GM12878 (cell line): ENCODE data around the gene IL1RAPL1. TPM values are rescaled to one million over a fixed set of nuclear protein-coding genes. Genes with fewer than 3 reads are reported as not detected.

ENCODE experiments used
- ATAC-seq: fragments of 200-7000 bp; cut with Tn5 transposase; 3 replicates; pipeline ENCODE4 v1.9.1; 2020; ENCODE audit warnings: mild to moderate bottlenecking, moderate library complexity
- BruUV-seq: library from RNA; stranded (reverse); fragments of 400-500 nt; replicated peaks from 2 replicates; lab custom pipeline; 2021; lab: Mats Ljungman, UMichigan
- CTCF ChIA-PET: fragments of 300-600 bp; sonication (Branson Sonifier 250); formaldehyde crosslinking; extraction: SDS; loops from one replicate; lab custom pipeline; 2021; ENCODE audit warnings: inconsistent platforms; lab: Yijun Ruan, JAX
- POLR2A ChIA-PET: fragments of 350-600 bp; formaldehyde crosslinking; extraction: SDS; loops from one replicate; lab custom pipeline; 2021; ENCODE audit warnings: inconsistent platforms; lab: Charles Lee
- RAD21 ChIA-PET: fragments of 300-600 bp; sonication (Branson Sonifier 250); formaldehyde crosslinking; loops from one replicate; lab custom pipeline; 2023; ENCODE audit warnings: antibody characterized with exemption; ENCODE audit not compliant: unreplicated experiment; lab: Charles Lee
- SMC1A ChIA-PET: fragments of 300-600 bp; sonication (Branson Sonifier 250); formaldehyde crosslinking; loops from one replicate; lab custom pipeline; 2023; ENCODE audit not compliant: unreplicated experiment, uncharacterized antibody; lab: Charles Lee
- DNase-seq: peaks from one replicate; pipeline ENCODE4 v3.0.0-alpha.2; 2011; ENCODE audit warnings: low read depth, low spot score
- FAIRE-seq: peaks from 3 replicates; lab custom pipeline; 2011; peaks lifted over from hg19 to GRCh38; lab: Jason Lieb, UNC
- H2AFZ ChIP-seq: 2 replicates; pipeline ENCODE4 v1.6.0; 2011; ENCODE audit warnings: low read depth, low read length, control low read depth; ENCODE audit not compliant: control insufficient read depth
- H3K27ac ChIP-seq: 2 replicates; pipeline ENCODE4 v1.5.1; 2011; ENCODE audit warnings: control low read depth; ENCODE audit not compliant: control insufficient read depth, insufficient read depth
- H3K27me3 ChIP-seq, 2 experiments: replicated peaks in 1 of 2; 2 replicates each; pipeline versions ENCODE4 v1.6.0 to v1.6.1; 2011; ENCODE audit warnings: low read length in 1 of 2; ENCODE audit not compliant: control insufficient read depth in 2 of 2, insufficient read depth in 2 of 2
- H3K36me3 ChIP-seq, 2 experiments: 2 replicates each; pipeline ENCODE4 v1.5.1; 2011; ENCODE audit warnings: low read length in 1 of 2; ENCODE audit not compliant: control insufficient read depth in 2 of 2, insufficient read depth in 2 of 2
- H3K4me1 ChIP-seq: 2 replicates; pipeline ENCODE4 v1.6.1; 2011; ENCODE audit warnings: mild to moderate bottlenecking, low read length, moderate library complexity, mixed read lengths; ENCODE audit not compliant: control insufficient read depth, insufficient read depth
- H3K4me2 ChIP-seq: 2 replicates; pipeline ENCODE4 v1.6.0; 2011; ENCODE audit warnings: control low read depth; ENCODE audit not compliant: control insufficient read depth, insufficient read depth
- H3K4me3 ChIP-seq: fragments of 200-600 bp; sonication (generic); 2 replicates; pipeline ENCODE4 v1.5.1; 2016
- H3K79me2 ChIP-seq: 2 replicates; pipeline ENCODE4 v1.6.0; 2011; ENCODE audit warnings: low read length; ENCODE audit not compliant: control insufficient read depth, insufficient read depth
- H3K9ac ChIP-seq: 2 replicates; pipeline ENCODE4 v1.8.0; 2011; ENCODE audit warnings: low read length, control low read depth, mixed read lengths; ENCODE audit not compliant: control insufficient read depth, insufficient read depth
- H3K9me3 ChIP-seq: replicated peaks from 3 replicates; pipeline ENCODE4 v1.5.1; 2011; ENCODE audit warnings: mild to moderate bottlenecking, low read length; ENCODE audit not compliant: control insufficient read depth, insufficient read depth
- H4K20me1 ChIP-seq: 2 replicates; pipeline ENCODE4 v1.6.0; 2011; ENCODE audit not compliant: control insufficient read depth, insufficient read depth
- CHD4 ChIP-seq: fragments of 200-600 bp; sonication (generic); IDR thresholded peaks from 2 replicates; pipeline ENCODE4 v1.6.1; 2016; ENCODE audit warnings: mild to moderate bottlenecking
- ETV6 ChIP-seq, 2 experiments: fragments of 450-650 bp in 1 of 2; IDR thresholded peaks in 1 of 2; conservative IDR thresholded peaks in 1 of 2; 2 replicates each; pipeline ENCODE4 v1.6.1; 2014; ENCODE audit warnings: antibody characterized with exemption in 1 of 2, borderline replicate concordance in 1 of 2, low read depth in 1 of 2, mild to moderate bottlenecking in 1 of 2, moderate library complexity in 1 of 2
- FOS ChIP-seq: IDR thresholded peaks from 3 replicates; pipeline ENCODE4 v1.6.1; 2011; ENCODE audit warnings: borderline replicate concordance; ENCODE audit not compliant: insufficient read length; ENCODE audit errors: extremely low read depth
- KLF5 ChIP-seq: fragments of 450-650 bp; IDR thresholded peaks from 2 replicates; pipeline ENCODE4 v1.6.1; 2014; ENCODE audit warnings: mild to moderate bottlenecking; ENCODE audit not compliant: partially characterized antibody
- MEF2A ChIP-seq: IDR thresholded peaks from 2 replicates; pipeline ENCODE4 v1.6.1; 2011; ENCODE audit warnings: low read depth, mild to moderate bottlenecking, low read length, moderate library complexity; ENCODE audit not compliant: insufficient read depth
- MYC ChIP-seq: IDR thresholded peaks from 2 replicates; pipeline ENCODE4 v1.6.1; 2011; ENCODE audit warnings: mild to moderate bottlenecking, low read length, moderate library complexity, inconsistent platforms; ENCODE audit not compliant: insufficient read depth, insufficient replicate concordance, insufficient read length, severe bottlenecking
- NBN ChIP-seq: fragments of 450-650 bp; IDR thresholded peaks from 2 replicates; pipeline ENCODE4 v1.6.1; 2016
- NR2C1 ChIP-seq: fragments of 450-650 bp; IDR thresholded peaks from 2 replicates; pipeline ENCODE4 v1.6.1; 2017; ENCODE audit warnings: antibody characterized with exemption, mild to moderate bottlenecking, moderate library complexity
- RAD51 ChIP-seq: fragments of 450-650 bp; IDR thresholded peaks from 2 replicates; pipeline ENCODE4 v1.6.1; 2016; ENCODE audit warnings: moderate library complexity, mild to moderate bottlenecking, inconsistent platforms
- ZBED1 ChIP-seq: IDR thresholded peaks from 2 replicates; pipeline ENCODE4 v1.6.1; 2016; ENCODE audit warnings: borderline replicate concordance
- ZNF217 ChIP-seq: fragments of 450-650 bp; IDR thresholded peaks from 2 replicates; pipeline ENCODE4 v1.6.1; 2017; ENCODE audit warnings: antibody characterized with exemption, mild to moderate bottlenecking
- WGBS: methylation state at CpG from one replicate; pipeline ENCODE4 v1.1.6; 2016; ENCODE audit warnings: low lambda C conversion rate; ENCODE audit not compliant: insufficient replicate concordance, insufficient coverage; ENCODE audit errors: missing lambda C conversion rate; 5-methylcytosine and 5-hydroxymethylcytosine counted together
- in situ Hi-C: fragments of 300-500 bp; cut with MboI; formaldehyde crosslinking; loops from 9 replicates; pipeline ENCODE4 v1.14.3; 2018; ENCODE audit warnings: mixed read lengths
- intact Hi-C: fragments of 100-400 bp; cut with micrococcal nuclease; formaldehyde crosslinking; loops from one replicate; pipeline ENCODE4 v1.14.2; 2022; ENCODE audit not compliant: unreplicated experiment
- polyA plus RNA-seq, 11 experiments: library from polyadenylated mRNA; depleted of rRNA in 4 of 11; unstranded in 6 of 11; stranded (reverse) in 5 of 11; fragments of >200 nt; fragmentation: Nextera tagmentation in 4 of 11; fragmentation: Illumina TruSeq in 1 of 11; extraction: Ambion mirVana in 4 of 11; extraction: Trizol in 1 of 11; gene quantifications; 1 replicate in 1 of 11; 2 replicates in 10 of 11; pipeline versions ENCODE4 v1.2.1 to v1.2.3, GENCODE V29; 2011 to 2016; ENCODE audit warnings: inconsistent platforms in 2 of 11, missing spikeins in 2 of 11, low read depth in 1 of 11
- total RNA-seq, 4 experiments: library from RNA; depleted of rRNA in 3 of 4; stranded (reverse); fragments of >200 nt in 3 of 4; fragmentation: Illumina TruSeq in 1 of 4; extraction: Trizol in 1 of 4; gene quantifications; 2 replicates each; pipeline versions ENCODE4 v1.2.1 to v1.2.3, GENCODE V29; 2013 to 2021
- TF ChIP-seq, protein P1 (sequence below): IDR thresholded peaks from 2 replicates; pipeline ENCODE4 v1.6.1; 2012; ENCODE audit warnings: low read depth, low read length, improper control_type of control experiment
- TF ChIP-seq, protein P2 (sequence below): IDR thresholded peaks from 2 replicates; pipeline ENCODE4 v1.6.1; 2011; ENCODE audit warnings: borderline replicate concordance, low read depth, mild to moderate bottlenecking, moderate library complexity, mixed read lengths, low read length; ENCODE audit not compliant: insufficient read depth; ENCODE audit errors: extremely low read length
- TF ChIP-seq, protein P3 (sequence below): fragments of 150-350 bp; IDR thresholded peaks from 2 replicates; pipeline ENCODE4 v1.6.1; 2014; ENCODE audit warnings: mild to moderate bottlenecking, low read depth, low read length

IL1RAPL1 gene
- total and polyA plus RNA-seq, 10 of the 15 experiments (the other 5 are each of a cell fraction or from before 2014, with no cell fraction given) = not detected

DNA sequence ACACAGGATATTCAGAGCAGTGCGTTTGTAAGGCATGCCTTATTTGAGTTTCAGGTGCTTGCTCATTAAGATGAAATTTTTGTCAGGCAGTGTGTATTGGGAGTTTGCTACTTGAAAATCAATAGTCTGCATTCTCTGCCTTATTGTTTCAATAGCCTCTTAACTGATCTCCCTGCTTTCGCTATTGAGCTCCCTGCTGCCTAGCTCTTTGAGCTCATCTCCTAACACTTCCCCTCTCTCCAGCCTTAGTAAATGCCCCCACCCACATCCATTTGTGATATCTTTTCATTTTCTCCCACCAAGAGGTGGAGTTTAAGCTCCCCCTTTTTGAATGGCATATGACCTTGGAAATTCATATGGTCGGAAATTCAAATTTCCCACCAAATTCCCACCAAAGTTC lies 256.6 kb downstream of the IL1RAPL1 start:
- no peaks in the 10 kb centered on the region for H3K27me3 ChIP-seq
- TF ChIP-seq MEF2A (no peak), MYC (no peak), RAD51 (no peak), FOS (no peak), NBN (no peak), CHD4 (no peak), NR2C1 (no peak), KLF5 (no peak), ZBED1 (no peak), ETV6 (conservative IDR thresholded peaks at IDR 0.05 in 1 of 2, IDR thresholded peaks at IDR 0.05 in 1 of 2; ENCODE audit: borderline replicate concordance in 1 of 2, low read depth in 1 of 2) (no peak), ZNF217 (no peak)
- TF ChIP-seq, protein P1, sequence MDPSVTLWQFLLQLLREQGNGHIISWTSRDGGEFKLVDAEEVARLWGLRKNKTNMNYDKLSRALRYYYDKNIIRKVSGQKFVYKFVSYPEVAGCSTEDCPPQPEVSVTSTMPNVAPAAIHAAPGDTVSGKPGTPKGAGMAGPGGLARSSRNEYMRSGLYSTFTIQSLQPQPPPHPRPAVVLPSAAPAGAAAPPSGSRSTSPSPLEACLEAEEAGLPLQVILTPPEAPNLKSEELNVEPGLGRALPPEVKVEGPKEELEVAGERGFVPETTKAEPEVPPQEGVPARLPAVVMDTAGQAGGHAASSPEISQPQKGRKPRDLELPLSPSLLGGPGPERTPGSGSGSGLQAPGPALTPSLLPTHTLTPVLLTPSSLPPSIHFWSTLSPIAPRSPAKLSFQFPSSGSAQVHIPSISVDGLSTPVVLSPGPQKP = no peak
- TF ChIP-seq, protein P2, sequence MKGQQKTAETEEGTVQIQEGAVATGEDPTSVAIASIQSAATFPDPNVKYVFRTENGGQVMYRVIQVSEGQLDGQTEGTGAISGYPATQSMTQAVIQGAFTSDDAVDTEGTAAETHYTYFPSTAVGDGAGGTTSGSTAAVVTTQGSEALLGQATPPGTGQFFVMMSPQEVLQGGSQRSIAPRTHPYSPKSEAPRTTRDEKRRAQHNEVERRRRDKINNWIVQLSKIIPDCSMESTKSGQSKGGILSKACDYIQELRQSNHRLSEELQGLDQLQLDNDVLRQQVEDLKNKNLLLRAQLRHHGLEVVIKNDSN = no peak
- TF ChIP-seq, protein P3, sequence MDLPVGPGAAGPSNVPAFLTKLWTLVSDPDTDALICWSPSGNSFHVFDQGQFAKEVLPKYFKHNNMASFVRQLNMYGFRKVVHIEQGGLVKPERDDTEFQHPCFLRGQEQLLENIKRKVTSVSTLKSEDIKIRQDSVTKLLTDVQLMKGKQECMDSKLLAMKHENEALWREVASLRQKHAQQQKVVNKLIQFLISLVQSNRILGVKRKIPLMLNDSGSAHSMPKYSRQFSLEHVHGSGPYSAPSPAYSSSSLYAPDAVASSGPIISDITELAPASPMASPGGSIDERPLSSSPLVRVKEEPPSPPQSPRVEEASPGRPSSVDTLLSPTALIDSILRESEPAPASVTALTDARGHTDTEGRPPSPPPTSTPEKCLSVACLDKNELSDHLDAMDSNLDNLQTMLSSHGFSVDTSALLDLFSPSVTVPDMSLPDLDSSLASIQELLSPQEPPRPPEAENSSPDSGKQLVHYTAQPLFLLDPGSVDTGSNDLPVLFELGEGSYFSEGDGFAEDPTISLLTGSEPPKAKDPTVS = no peak
- ChIA-PET CTCF (no interaction called here), SMC1A (interaction anchor here (0.8 kb wide), 1 partner anchor 8 kb away, joined by 3 read pairs; no protein-coding TSS in a partner anchor), RAD21 (no interaction called here), POLR2A (no interaction called here)
- H3K4me1 ChIP-seq = no peaks in the 10 kb centered on the region
- WGBS = 22% methylated on average over 3 of the region's 3 CpGs
- H3K9me3 ChIP-seq = no peaks in the 10 kb centered on the region
- ATAC-seq (no peak), DNase-seq (no peak), FAIRE-seq (no peak)
- no peak overlapping the region for H3K4me3 ChIP-seq
- in situ Hi-C loops (no loop called here), intact Hi-C loops (no loop called here)
- no peaks in the 10 kb centered on the region for H3K36me3 ChIP-seq
- no TSS peak for BruUV-seq
- H3K4me2 ChIP-seq = no peak overlapping the region
- H3K79me2 ChIP-seq = no peaks in the 10 kb centered on the region
- H3K27ac ChIP-seq = no peak overlapping the region
- no peak overlapping the region for H2AFZ ChIP-seq
- no peak overlapping the region for H3K9ac ChIP-seq
- no peaks in the 10 kb centered on the region for H4K20me1 ChIP-seq
